Measurements from ENCODE around the gene FCGR2B.

DNA sequence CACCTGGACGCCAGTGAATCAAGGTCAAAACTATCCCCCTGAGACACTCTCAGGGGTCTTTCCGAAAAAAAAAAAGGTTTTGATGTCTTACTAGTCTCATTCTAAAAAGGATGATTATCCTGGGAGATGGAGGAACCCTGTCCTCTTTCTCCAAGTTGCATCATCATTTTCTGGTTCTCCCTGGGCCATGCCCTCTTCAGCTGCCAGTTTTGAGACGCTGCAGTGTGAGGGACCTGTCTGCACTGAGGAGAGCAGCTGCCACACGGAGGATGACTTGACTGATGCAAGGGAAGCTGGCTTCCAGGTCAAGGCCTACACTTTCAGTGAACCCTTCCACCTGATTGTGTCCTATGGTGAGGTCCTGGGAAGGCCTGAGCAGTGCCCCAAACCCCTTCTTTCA lies 47.6 kb downstream of the FCGR2B start:
- TF ChIP-seq, protein P1, sequence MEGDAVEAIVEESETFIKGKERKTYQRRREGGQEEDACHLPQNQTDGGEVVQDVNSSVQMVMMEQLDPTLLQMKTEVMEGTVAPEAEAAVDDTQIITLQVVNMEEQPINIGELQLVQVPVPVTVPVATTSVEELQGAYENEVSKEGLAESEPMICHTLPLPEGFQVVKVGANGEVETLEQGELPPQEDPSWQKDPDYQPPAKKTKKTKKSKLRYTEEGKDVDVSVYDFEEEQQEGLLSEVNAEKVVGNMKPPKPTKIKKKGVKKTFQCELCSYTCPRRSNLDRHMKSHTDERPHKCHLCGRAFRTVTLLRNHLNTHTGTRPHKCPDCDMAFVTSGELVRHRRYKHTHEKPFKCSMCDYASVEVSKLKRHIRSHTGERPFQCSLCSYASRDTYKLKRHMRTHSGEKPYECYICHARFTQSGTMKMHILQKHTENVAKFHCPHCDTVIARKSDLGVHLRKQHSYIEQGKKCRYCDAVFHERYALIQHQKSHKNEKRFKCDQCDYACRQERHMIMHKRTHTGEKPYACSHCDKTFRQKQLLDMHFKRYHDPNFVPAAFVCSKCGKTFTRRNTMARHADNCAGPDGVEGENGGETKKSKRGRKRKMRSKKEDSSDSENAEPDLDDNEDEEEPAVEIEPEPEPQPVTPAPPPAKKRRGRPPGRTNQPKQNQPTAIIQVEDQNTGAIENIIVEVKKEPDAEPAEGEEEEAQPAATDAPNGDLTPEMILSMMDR (IDR thresholded peaks at IDR 0.05), result no peak
- TF ChIP-seq POLR2A (IDR thresholded peaks at IDR 0.05), result no peak
